IgD-negative memory B cell (primary cell): ENCODE data around the gene GSE1. TPM values are rescaled to one million over a fixed set of nuclear protein-coding genes. Genes with fewer than 3 reads are reported as not detected.

Experiments
- H3K27ac Mint-ChIP-seq, 3 donors: one replicate each; pipeline ENCODE4 v1.8.0; 2020 to 2022; ENCODE audit warnings: mild to moderate bottlenecking in 3 of 3, mixed read lengths in 3 of 3, moderate library complexity in 1 of 3
- H3K27me3 Mint-ChIP-seq: one replicate; pipeline ENCODE4 v1.8.0; 2021; ENCODE audit warnings: mixed read lengths
- H3K36me3 Mint-ChIP-seq: one replicate; pipeline ENCODE4 v1.8.0; 2020; ENCODE audit warnings: mild to moderate bottlenecking, mixed read lengths
- H3K4me1 Mint-ChIP-seq, 3 donors: one replicate each; pipeline ENCODE4 v1.8.0; 2020 to 2022; ENCODE audit warnings: mixed read lengths in 3 of 3, mild to moderate bottlenecking in 1 of 3
- H3K4me3 Mint-ChIP-seq, 4 donors: one replicate each; pipeline ENCODE4 v1.8.0; 2020 to 2022; ENCODE audit warnings: mild to moderate bottlenecking in 4 of 4, mixed read lengths in 4 of 4, moderate library complexity in 3 of 4
- H3K9me3 Mint-ChIP-seq, 3 donors: one replicate each; pipeline ENCODE4 v1.8.0; 2020 to 2021; ENCODE audit warnings: mixed read lengths in 3 of 3, mild to moderate bottlenecking in 1 of 3
- polyA plus RNA-seq: library from polyadenylated mRNA; unstranded; fragments of 300-500 nt; fragmentation: Illumina TruSeq; gene quantifications from one replicate; pipeline ENCODE4 v1.2.3, GENCODE V29; 2021

The GSE1 gene
- polyA plus RNA-seq, 1 donor from 2014 or later: 7.3 TPM

DNA sequence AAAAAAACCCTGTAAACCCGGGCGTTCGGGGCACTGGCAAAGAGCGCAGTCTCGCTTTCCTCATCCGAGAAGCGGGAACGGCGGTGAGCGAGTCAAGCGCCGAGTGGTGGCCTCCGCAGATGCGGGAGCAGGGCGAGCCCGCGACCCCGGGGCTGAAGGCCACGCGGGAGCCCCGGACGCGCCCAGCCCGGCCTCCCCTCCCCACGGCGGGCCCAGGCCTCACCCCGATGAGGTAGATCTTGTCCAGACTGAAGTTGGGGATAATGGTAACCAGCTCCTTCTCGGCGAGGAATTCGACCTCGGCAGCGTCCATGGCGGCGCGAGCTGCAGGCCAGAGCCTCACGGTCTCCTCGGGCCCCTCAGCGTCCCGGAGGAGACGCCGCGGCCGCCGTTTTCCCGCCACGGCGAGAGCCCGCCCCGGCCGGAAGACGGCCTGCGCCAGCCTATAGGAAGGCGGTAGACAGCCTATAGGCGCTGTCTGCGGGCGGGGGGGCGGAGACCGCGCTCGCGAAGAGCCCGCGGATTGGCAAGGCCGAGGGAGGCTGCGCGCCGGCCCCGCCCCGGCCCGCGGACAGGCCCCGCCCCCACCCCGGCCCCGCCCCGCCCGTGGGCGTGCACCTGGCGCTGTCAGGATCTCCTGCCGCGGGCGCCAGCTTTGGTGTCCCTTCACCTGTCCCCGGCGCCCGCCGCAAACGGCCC lies 75.6 kb downstream of the GSE1 start, which contains the start of gene GINS2:
Gene GINS2, minus strand, starts transcription at position 369 of the 699 bp plus-strand sequence. Its CDS starts 56 bp downstream, at position 313.
- no peaks in the 10 kb centered on the region for H3K36me3 Mint-ChIP-seq
- peak within 1 kb of the TSS; percentile 76 to 88 (median 82) for H3K4me3 Mint-ChIP-seq
- H3K9me3 Mint-ChIP-seq: no peaks in the 10 kb centered on the region
- peak within 1 kb of the TSS in 2 of 3 donors; percentile 39 to 82 for H3K27ac Mint-ChIP-seq
- H3K27me3 Mint-ChIP-seq: peaks cover 4% of the 10 kb centered on the region
- H3K4me1 Mint-ChIP-seq: peaks cover 0 to 13% (median 9%) of the 10 kb centered on the region in 3 donors

DNA sequence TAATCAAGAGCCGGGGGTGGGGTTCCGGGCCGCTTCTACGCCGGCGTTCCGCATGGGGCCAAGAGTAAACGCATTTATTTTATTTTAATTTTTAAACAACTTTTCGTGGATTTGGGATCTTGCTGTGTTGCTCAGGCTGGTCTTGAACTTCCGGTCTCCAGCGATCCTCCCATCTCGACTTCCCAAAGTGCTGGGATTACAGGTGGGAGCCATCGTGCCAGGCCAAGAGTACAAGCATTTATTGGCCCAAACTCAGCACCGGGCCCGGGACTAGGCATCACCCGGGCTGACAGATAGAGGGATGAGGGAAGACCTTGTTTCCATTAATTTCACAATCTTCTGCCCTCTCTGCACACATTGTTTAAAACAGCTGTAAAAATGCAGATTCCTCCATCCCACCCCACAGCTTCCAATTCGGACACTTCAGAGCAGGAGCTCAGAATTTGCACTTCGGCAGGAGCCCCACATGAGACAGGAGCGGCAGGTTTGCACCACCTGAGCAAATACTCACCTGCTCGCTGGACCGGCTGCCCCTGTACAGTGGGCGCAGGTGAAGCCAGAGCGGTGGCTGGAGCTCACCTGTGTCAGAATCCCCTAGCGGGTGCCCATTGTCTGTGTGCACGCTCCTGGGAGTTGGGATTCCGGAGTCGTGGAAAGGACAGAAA lies 76.3 kb downstream of the GSE1 start:
- Mint-ChIP-seq H3K27ac (no peak overlapping the region), H3K27me3 (peaks cover 4% of the 10 kb centered on the region), H3K4me1 (peaks cover 0 to 13% (median 9%) of the 10 kb centered on the region in 3 donors), H3K4me3 (peak overlapping the region in 2 of 4 donors; percentile 38 to 71), H3K36me3 (no peaks in the 10 kb centered on the region), H3K9me3 (no peaks in the 10 kb centered on the region)

DNA sequence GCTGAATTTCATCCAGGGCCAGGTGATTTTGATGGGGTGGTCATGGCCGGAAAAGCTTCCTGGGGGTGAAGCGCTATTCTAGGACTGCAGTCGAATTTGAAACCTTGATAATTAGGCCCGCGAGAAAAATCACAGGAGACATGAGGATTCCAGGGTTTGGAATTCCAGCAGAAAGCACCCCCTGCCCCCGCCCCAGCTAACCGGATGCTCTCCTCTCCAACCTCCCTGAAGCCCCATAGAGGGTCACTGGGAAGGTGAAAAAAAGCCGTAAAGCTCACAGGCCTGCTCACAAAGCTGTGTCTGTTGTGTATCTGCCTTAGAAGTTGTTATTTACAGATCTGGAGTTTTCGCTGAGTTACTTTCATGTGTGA lies 76.8 kb downstream of the GSE1 start:
- Mint-ChIP-seq H3K36me3 (no peaks in the 10 kb centered on the region), H3K27ac (no peak overlapping the region), H3K27me3 (peaks cover 4% of the 10 kb centered on the region), H3K4me3 (peak overlapping the region in 2 of 4 donors; percentile 16 to 70), H3K4me1 (peaks cover 0 to 13% (median 9%) of the 10 kb centered on the region in 3 donors), H3K9me3 (no peaks in the 10 kb centered on the region)

DNA sequence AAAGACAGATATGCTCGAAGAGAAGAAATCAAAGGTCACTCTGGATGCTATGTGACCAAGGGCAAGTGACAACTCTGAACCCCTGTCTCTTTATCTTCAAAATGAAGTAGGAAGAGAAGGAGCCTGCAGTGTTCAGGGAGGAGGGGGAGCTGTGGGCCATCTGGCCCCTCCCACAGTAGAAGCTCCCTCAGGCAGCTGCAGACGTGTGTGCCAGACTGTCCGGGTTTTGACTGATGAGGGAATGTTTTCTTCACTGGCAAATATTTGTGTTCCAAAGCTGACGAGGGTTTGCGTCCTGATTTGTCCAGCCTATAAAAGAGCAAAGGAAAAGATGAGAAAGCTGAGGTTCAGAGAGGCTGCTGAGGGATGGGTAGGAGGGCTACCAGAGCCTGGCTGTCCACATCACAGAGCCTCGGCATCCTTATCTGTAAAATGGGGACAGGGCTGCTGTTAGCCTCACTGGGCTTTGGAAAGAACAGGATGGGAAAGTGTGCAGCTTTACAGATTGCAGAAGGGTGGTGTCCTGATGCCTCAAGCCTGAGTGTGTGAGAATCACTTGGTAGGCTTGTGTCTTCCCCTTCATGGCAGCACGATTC lies 77.4 kb downstream of the GSE1 start:
- Mint-ChIP-seq H3K36me3 (no peaks in the 10 kb centered on the region), H3K4me1 (peaks cover 0 to 13% (median 8%) of the 10 kb centered on the region in 3 donors), H3K27me3 (peaks cover 4% of the 10 kb centered on the region), H3K27ac (no peak overlapping the region), H3K9me3 (no peaks in the 10 kb centered on the region), H3K4me3 (no peak overlapping the region)

DNA sequence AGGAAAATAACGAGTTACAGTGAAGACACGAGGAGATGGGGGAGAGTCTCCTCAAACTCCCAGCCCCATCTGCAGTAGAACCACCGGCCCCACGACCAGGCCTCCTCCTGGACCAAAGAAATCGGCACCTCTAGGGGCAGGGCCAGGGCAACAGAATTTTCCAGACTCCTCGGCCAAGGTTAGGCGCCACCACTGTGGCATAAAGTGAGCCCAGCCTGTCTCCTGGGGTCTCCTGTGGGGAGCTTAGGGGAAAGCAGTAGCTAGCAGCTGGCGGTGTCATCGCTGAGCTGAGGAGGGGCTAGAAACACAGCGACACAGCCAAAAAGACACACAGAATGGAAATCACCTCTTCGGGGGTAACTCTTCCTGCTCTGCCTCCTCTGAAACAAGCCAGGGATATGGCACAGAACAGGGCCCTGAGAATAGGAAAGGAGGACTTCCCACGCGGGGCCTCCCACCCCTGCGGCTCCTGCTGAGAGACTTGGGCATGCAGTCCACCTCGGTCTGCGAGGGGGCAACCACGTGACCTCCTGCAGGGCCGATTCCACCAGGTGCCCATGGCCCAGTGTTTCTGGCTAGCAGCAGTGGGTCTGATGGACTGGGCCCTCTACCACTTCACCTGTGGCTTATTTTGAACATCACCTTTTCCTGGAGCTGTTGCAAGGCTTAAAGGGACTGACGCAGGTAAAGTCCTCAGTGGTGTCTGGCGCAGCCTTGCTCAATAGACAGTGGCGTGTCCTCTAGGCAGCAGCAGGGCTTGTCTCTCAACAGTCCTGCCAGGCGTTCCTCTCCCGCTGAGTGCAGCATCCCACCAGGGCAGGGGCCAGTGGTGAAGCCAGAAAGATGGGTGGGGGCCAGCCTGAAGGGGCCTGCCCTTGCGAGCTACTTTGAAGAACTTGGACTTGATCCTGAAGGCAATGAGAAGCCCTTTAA lies 82.3 kb downstream of the GSE1 start:
- no peak overlapping the region for H3K27ac Mint-ChIP-seq
- no peaks in the 10 kb centered on the region for H3K9me3 Mint-ChIP-seq
- peaks cover 0 to 3% (median 0%) of the 10 kb centered on the region in 3 donors for H3K4me1 Mint-ChIP-seq
- H3K27me3 Mint-ChIP-seq: peaks cover 5% of the 10 kb centered on the region
- no peaks in the 10 kb centered on the region for H3K36me3 Mint-ChIP-seq
- peak overlapping the region in 1 of 4 donors; percentile 23 for H3K4me3 Mint-ChIP-seq

DNA sequence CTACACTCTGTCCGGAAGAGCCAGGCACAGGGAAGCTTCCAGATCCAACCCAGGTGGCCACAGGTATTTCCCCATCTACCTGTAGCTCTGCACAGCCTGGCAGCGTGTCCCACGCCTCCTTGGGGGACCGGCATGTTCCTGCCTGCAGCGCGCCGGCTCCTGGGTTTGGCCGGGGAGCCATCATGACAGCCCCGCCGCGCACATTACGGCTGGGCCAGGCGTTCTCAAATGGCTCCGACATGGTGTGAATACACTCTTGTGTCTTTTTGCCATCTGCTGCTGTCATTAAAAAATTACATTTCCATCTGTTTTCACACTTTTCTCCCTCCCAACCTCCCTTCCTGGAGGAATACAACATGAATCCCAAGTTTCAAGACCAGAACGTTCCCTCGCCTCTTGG lies 83.7 kb downstream of the GSE1 start:
- Mint-ChIP-seq H3K27me3 (peaks cover 5% of the 10 kb centered on the region), H3K9me3 (no peaks in the 10 kb centered on the region), H3K36me3 (no peaks in the 10 kb centered on the region), H3K4me3 (no peak overlapping the region), H3K4me1 (peaks cover 0 to 3% (median 0%) of the 10 kb centered on the region in 3 donors), H3K27ac (no peak overlapping the region)

DNA sequence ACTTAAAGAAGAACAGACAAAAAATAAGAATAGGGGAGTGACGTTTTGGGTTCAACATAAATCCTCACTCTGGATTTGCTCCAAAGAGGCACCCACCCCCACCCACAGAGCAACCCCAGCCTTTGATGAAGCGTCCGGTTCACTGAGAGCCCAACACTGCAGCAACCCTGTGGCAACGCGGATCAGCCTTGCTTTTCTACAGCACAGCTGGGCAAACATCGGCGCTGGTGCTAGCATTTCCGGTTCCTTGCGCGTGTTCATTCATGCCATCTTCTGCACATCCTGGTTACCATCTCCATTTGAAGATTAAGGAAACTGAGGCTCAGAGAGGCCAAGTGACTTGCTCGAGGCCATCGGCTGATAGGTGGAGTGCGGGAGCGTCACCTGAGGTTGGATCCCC lies 84.3 kb downstream of the GSE1 start:
- Mint-ChIP-seq H3K36me3 (peaks cover under 1% of the 10 kb centered on the region), H3K4me3 (no peak overlapping the region)

DNA sequence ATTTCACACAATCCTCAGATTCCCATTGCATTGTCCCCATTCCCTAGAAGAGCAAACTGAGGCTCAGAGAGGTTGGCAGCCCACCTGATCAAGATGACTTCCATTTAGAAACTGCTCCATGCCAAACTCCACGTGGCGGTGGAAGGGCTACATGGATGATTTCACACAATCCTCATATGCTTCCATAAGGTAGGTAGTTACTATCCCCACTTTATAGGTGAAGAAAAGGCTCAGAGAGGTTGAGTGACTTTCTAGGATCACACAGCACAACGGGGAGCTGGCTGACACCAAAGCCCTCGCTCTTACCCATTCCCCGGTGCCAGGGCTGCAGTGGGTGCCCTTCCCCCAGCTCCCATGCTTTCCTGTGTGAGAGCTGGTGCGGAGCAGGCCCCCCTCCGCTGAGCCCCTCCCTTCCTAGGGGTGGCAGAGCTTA lies 85.4 kb downstream of the GSE1 start:
- Mint-ChIP-seq H3K36me3 (peaks cover 2% of the 10 kb centered on the region), H3K27me3 (peaks cover 3% of the 10 kb centered on the region), H3K27ac (no peak overlapping the region), H3K4me1 (peaks cover 0 to 1% (median 0%) of the 10 kb centered on the region in 3 donors), H3K4me3 (no peak overlapping the region), H3K9me3 (no peaks in the 10 kb centered on the region)

More for the DNA sequence above, 84.3 kb downstream of the GSE1 start:
- no peaks in the 10 kb centered on the region for H3K9me3 Mint-ChIP-seq
- H3K27ac Mint-ChIP-seq: no peak overlapping the region
- H3K4me1 Mint-ChIP-seq: peaks cover 0 to 3% (median 0%) of the 10 kb centered on the region in 3 donors
- H3K27me3 Mint-ChIP-seq: peaks cover 4% of the 10 kb centered on the region

DNA sequence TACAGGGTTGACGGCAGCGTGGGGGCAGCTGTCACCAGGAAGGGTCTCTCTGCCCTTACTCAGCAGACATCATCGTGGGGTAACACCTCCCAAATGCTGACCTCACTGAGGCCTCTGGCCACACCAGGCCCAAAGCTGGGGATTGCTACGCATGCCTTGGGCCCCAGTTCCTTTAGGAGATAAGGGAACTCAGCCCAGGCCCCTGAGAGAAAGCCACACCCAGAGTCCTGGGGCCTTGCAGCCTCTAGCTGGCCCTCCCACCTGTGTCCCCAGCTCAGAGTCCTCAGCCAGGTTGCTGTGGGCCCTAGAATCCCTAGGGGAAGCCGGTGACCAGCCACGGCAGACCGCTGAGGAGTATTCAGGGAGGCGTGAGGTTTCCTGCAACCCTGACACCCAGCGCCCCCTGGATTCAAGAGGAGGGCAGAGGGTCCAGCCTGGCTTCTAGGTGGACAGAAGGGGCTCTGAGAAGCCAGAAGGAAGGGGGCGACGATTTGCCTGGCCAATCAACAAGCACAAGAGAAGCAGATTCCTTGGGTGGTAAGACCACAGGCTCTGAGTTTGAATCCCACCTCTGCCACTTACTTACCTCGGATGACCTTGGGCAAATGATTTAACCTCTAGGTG lies 85.9 kb downstream of the GSE1 start:
- Mint-ChIP-seq H3K4me1 (no peaks in the 10 kb centered on the region), H3K9me3 (no peaks in the 10 kb centered on the region), H3K36me3 (peaks cover 2% of the 10 kb centered on the region), H3K27ac (no peak overlapping the region), H3K27me3 (peaks cover 3% of the 10 kb centered on the region), H3K4me3 (no peak overlapping the region)

DNA sequence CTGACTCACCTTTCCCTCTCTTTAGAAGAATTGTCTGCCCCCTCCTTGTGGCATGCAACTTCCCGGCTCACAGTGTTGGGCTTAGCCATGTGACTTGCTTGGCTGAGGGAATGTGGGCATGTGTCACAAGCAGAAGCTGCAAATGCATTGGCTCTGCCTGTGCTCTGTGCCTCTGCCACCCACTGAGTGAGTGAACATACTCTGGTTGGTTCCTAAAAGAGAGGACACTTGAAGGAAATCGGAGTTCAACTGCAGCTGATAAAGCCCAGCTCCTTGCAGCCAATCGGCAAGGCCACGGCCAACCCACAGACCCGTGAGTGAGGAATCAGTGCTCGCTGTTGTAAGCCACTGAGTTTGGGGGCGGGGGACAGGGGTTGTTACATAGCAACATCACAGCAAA lies 86.5 kb downstream of the GSE1 start:
- H3K4me3 Mint-ChIP-seq: no peak overlapping the region
- peaks cover 3% of the 10 kb centered on the region for H3K27me3 Mint-ChIP-seq
- no peaks in the 10 kb centered on the region for H3K4me1 Mint-ChIP-seq
- H3K9me3 Mint-ChIP-seq: no peaks in the 10 kb centered on the region
- peaks cover 2% of the 10 kb centered on the region for H3K36me3 Mint-ChIP-seq
- H3K27ac Mint-ChIP-seq: no peak overlapping the region

DNA sequence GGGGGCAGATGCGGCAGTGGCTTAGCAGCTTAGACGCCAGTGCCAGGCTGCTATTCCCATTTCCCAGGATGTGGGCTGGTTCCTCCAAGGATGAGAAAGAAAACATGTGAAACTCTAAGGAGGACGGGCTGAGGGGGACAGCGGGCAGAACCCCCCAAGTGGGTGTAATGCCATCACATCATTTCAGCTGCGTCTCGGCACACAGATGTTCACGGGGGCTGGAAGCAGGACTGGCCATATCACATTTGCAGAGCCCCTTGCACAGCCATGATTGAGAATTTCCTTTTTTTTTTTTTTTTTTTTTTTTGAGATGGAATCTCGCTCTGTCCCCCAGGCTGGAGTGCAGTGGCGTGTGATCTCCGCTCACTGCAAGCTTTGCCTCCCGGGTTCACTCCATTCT lies 90.9 kb downstream of the GSE1 start:
- H3K9me3 Mint-ChIP-seq: peaks cover 0 to 2% (median 0%) of the 10 kb centered on the region in 3 donors
- H3K27me3 Mint-ChIP-seq: no peaks in the 10 kb centered on the region
- no peak overlapping the region for H3K4me3 Mint-ChIP-seq
- H3K36me3 Mint-ChIP-seq: peaks cover 2% of the 10 kb centered on the region
- H3K4me1 Mint-ChIP-seq: no peaks in the 10 kb centered on the region
- no peak overlapping the region for H3K27ac Mint-ChIP-seq

DNA sequence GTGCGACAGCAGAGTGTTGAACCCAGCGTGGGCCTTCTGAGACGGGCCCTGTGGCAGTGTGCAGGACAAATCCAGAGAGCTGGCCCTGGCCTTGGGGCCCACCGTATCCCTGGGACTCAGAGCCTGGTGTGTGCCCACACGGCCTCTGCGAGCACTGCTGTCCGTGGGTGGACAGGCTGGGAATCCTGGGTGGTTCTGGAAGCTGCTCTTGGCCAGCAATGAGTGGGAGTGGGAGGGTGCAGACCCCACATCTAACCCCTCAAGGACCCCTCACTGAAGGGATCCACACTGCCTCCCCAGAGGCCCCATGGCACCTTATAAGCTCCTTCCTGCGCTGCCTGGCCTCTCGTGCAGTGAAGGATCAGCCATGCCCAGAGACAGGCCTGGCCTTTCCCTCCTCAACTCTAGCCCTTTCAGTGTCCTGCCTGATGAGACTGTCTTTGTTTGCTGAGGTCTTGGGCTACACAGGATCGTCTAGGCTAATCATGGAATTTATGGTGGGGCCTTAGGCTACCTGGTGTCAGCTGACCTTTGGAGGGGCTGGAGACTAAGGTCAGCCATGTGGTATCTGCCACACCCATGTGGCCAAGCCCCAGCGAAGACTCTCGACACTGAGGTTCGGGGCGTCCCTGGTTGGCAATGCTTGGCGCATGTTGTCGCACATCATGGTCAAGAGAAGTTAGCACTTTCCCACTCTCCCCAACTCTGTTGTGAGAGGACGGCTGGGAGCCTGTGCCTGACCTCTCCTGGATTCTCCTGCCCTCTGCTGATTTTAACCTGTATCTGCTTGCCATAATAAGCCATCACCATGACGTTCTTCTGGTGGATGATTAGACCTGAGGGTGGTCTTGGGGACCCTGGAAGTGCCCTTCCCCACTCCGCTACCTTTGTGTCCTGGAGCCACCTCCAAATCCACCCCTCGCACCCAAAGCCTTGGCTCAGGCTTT lies 92.1 kb downstream of the GSE1 start:
- Mint-ChIP-seq H3K4me3 (no peak overlapping the region), H3K27ac (no peak overlapping the region), H3K4me1 (no peaks in the 10 kb centered on the region), H3K9me3 (peaks cover 0 to 2% (median 0%) of the 10 kb centered on the region in 3 donors), H3K36me3 (peaks cover 2% of the 10 kb centered on the region), H3K27me3 (no peaks in the 10 kb centered on the region)

DNA sequence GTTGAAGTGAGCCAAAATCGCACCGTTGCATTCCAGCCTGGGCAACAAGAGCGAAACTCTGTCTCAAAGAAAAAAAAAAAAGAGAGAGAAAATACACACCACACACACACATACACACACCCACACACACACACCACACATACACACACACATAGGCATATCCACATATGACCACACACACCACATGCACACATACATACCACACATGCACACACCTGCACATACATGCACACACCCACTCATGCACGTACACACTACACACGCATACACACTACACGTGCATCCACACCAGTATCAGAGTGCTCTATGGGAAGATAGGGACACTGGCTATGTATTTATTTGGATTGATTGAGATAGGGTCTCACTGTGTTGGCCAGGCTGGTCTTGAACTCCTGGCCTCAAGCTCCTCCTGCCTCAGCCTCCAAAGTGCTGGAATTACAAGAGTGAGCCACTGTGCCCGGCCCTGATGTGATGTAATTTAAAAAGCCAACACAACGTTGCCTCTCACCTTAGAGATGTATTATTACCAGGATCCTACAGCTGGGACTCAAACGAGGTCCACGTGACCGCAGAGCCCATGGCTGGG lies 93.4 kb downstream of the GSE1 start:
- no peak overlapping the region for H3K4me3 Mint-ChIP-seq

More for the DNA sequence above, 93.4 kb downstream of the GSE1 start:
- Mint-ChIP-seq H3K27ac (no peak overlapping the region), H3K9me3 (peaks cover 0 to 2% (median 0%) of the 10 kb centered on the region in 3 donors), H3K27me3 (no peaks in the 10 kb centered on the region), H3K4me1 (no peaks in the 10 kb centered on the region), H3K36me3 (peaks cover 4% of the 10 kb centered on the region)
